ENCODE data around the gene SNCAIP.

The SNCAIP gene

GRCh38 chr5:122311961-122312590 lies at the start of gene SNCAIP:
TSS of gene SNCAIP (plus strand) at chr5:122312237. CDS start at chr5:122391135, 78,898 bp downstream.
- FAIRE-seq: no peak

GRCh38 chr5:122263352-122264030 lies 48.5 kb upstream of the SNCAIP start:
- FAIRE-seq: no peak

GRCh38 chr5:122264610-122265009 lies 47.4 kb upstream of the SNCAIP start:
- no peak for FAIRE-seq

GRCh38 chr5:122267185-122267584 lies 44.9 kb upstream of the SNCAIP start:
- FAIRE-seq: no peak

GRCh38 chr5:122273696-122274095 lies 38.3 kb upstream of the SNCAIP start:
- FAIRE-seq: no peak

GRCh38 chr5:122283592-122283991 lies 28.4 kb upstream of the SNCAIP start:
- FAIRE-seq: no peak

GRCh38 chr5:122286541-122286940 lies 25.5 kb upstream of the SNCAIP start:
- FAIRE-seq: no peak

GRCh38 chr5:122287101-122287500 lies 24.9 kb upstream of the SNCAIP start:
- FAIRE-seq: no peak

- FAIRE-seq: no peak
Observed at GRCh38 chr5:122291000-122291901, 20.8 kb upstream of the SNCAIP start.

- no peak for FAIRE-seq
Observed at GRCh38 chr5:122292332-122292731, 19.7 kb upstream of the SNCAIP start.

GRCh38 chr5:122295138-122295537 lies 16.9 kb upstream of the SNCAIP start:
- no peak for FAIRE-seq

- no peak for FAIRE-seq
Observed at GRCh38 chr5:122296871-122297270, 15.2 kb upstream of the SNCAIP start.

- FAIRE-seq: no peak
Observed at GRCh38 chr5:122297587-122298298, 14.3 kb upstream of the SNCAIP start.

- FAIRE-seq: no peak
Observed at GRCh38 chr5:122300374-122300773, 11.7 kb upstream of the SNCAIP start.

GRCh38 chr5:122301016-122301415 lies 11.0 kb upstream of the SNCAIP start:
- FAIRE-seq: no peak

- no peak for FAIRE-seq
Observed at GRCh38 chr5:122304471-122305215, 7.4 kb upstream of the SNCAIP start.

GRCh38 chr5:122306461-122306860 lies 5.6 kb upstream of the SNCAIP start:
- FAIRE-seq: no peak

GRCh38 chr5:122310889-122311288 lies 1.1 kb upstream of the SNCAIP start:
- no peak for FAIRE-seq

GRCh38 chr5:122311497-122311960 lies 508 bp upstream of the SNCAIP start:
- no peak for FAIRE-seq

- no peak for FAIRE-seq
Observed at GRCh38 chr5:122312591-122313406, 762 bp downstream of the SNCAIP start.

GRCh38 chr5:122314036-122314435 lies 2.0 kb downstream of the SNCAIP start:
- FAIRE-seq: no peak

Data from G401.6 (cell line).